Activated CD4-positive, alpha-beta memory T cell treated with anti-CD3 and anti-CD28 coated beads for 36 hours (primary cell): Measurements from ENCODE around the gene HERC3. TPM values are rescaled to one million over a fixed set of nuclear protein-coding genes. Genes with fewer than 3 reads are reported as not detected.
"Not testable (repeated sequence)": the region's sequence is repeated elsewhere in the genome, so short reads cannot be mapped to it uniquely, and the experiment has no call there.

ENCODE experiments used
- CTCF ChIA-PET: fragments of 350-600 bp; sonication (Branson Sonifier 250); formaldehyde crosslinking; loops from one replicate; lab custom pipeline; 2021; ENCODE audit warnings: antibody characterized with exemption, inconsistent platforms; lab: Charles Lee
- POLR2A ChIA-PET: fragments of 350-600 bp; sonication (Branson Sonifier 250); formaldehyde crosslinking; loops from one replicate; lab custom pipeline; 2021; ENCODE audit warnings: antibody characterized with exemption; lab: Charles Lee
- DNase-seq: peaks from one replicate; pipeline ENCODE4 v3.0.0-alpha.2; 2020
- H3K27ac Mint-ChIP-seq: one replicate; pipeline ENCODE4 v1.8.0; 2021; ENCODE audit warnings: mixed read lengths
- H3K27me3 Mint-ChIP-seq: one replicate; pipeline ENCODE4 v1.8.0; 2021; ENCODE audit warnings: mixed read lengths
- H3K36me3 Mint-ChIP-seq: one replicate; pipeline ENCODE4 v1.8.0; 2021; ENCODE audit warnings: mixed read lengths
- H3K4me1 Mint-ChIP-seq: one replicate; pipeline ENCODE4 v1.8.0; 2021; ENCODE audit warnings: low read depth, mixed read lengths
- H3K4me3 Mint-ChIP-seq: one replicate; pipeline ENCODE4 v1.8.0; 2021; ENCODE audit warnings: mild to moderate bottlenecking, mixed read lengths
- H3K9me3 Mint-ChIP-seq: one replicate; pipeline ENCODE4 v1.8.0; 2021; ENCODE audit warnings: mixed read lengths
- intact Hi-C: fragments of 100-400 bp; cut with micrococcal nuclease; formaldehyde crosslinking; loops from one replicate; pipeline ENCODE4 v1.15.1; 2023
- total RNA-seq, 2 experiments: library from RNA; stranded (reverse); gene quantifications; one replicate each; pipeline ENCODE4 v1.2.3, GENCODE V29; 2021

Gene HERC3
- total RNA-seq, 2 experiments from 2014 or later, result 29.0 to 30.2 TPM

DNA sequence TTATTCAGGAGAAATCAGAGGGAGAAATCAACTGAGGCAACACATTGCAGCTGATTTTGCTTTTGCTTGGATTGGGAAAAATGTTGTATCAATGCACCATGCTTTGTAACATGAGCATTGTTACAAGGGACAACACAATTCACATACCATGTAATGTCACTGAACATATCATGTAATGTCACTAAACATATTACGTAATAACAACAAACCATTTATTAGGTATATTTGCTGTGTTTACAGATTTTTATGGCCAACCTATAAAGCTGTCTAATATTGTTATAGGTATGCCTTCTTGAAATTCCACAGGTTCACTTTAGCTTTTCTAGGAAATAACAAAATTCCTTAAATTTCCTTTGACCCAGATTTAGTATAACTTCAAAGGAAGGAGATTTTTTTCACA is 5.0 kb upstream of the HERC3 start:
- Mint-ChIP-seq H3K36me3 (no peaks in the 10 kb centered on the region), H3K4me3 (no peak overlapping the region), H3K4me1 (peaks cover 9% of the 10 kb centered on the region), H3K27ac (no peak overlapping the region), H3K27me3 (peaks cover 4% of the 10 kb centered on the region), H3K9me3 (no peaks in the 10 kb centered on the region)
- POLR2A ChIA-PET, result no interaction called here
- DNase-seq, result no peak
- CTCF ChIA-PET, result no interaction called here
- intact Hi-C loops, result no loop called here

DNA sequence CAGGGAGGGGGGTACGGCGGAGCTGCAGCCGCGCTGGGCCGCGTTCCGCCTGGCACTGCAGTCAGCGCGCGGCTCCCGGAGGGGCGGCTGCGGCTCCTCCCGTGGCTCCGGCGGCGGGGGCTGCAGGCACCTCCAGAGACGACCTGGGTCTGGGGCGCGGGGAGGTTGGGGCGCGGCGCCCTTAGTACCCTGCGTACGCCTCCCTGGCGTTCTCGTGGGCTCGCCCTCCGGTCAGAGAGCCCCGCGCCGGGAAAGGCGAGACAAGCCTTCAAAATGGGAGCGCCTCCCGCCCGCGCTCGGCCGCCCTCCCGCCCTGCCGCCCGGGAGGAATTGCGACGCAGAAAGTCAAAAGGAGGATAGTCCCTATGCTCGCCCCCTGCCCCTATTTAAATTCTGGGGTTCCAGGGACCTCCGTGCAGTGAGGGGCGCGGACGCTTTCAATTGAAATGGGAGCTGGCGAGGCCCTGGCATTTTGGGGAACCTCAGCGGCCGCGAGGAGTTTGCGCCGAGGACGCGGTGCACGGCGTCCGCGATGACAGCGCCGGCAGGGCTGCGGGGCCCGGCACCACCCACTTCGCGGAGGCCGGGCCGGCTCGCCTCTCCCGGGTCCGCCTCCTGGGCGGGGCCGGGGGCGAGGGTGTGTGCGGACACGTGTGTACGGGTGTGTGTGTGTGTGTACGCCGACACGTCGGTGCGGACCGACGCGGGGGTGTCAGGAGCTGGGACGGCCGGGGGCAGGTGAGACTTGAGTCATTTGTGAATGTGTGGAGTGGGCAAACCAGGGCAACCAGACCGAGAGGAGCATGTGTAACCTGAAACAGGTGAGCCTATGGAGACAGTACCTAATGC is 544 bp downstream of the HERC3 start:
- intact Hi-C loops, result loop anchor here (1.0 to 10.0 kb wide), 12 partner anchors 19 to 702 kb away; partner anchors contain the start of genes HERC5, NAP1L5, PPM1K and PYURF
- Mint-ChIP-seq H3K27ac (peak overlapping the region; percentile 85), H3K36me3 (peaks cover 6% of the 10 kb centered on the region), H3K4me3 (peak overlapping the region; percentile 95), H3K27me3 (peaks cover 4% of the 10 kb centered on the region), H3K9me3 (no peaks in the 10 kb centered on the region), H3K4me1 (peaks cover 48% of the 10 kb centered on the region)
- CTCF ChIA-PET, result interaction anchor here (0.6 to 1.9 kb wide), 11 partner anchors 18 to 584 kb away, joined by 3 to 8 read pairs (median 3); partner anchors contain the start of gene PYURF
- POLR2A ChIA-PET, result interaction anchor here (0.5 to 2.7 kb wide), 8 partner anchors 9 to 136 kb away, joined by 3 to 28 read pairs (median 3); partner anchors contain the start of gene HERC5
- peak; percentile 91 for DNase-seq

DNA sequence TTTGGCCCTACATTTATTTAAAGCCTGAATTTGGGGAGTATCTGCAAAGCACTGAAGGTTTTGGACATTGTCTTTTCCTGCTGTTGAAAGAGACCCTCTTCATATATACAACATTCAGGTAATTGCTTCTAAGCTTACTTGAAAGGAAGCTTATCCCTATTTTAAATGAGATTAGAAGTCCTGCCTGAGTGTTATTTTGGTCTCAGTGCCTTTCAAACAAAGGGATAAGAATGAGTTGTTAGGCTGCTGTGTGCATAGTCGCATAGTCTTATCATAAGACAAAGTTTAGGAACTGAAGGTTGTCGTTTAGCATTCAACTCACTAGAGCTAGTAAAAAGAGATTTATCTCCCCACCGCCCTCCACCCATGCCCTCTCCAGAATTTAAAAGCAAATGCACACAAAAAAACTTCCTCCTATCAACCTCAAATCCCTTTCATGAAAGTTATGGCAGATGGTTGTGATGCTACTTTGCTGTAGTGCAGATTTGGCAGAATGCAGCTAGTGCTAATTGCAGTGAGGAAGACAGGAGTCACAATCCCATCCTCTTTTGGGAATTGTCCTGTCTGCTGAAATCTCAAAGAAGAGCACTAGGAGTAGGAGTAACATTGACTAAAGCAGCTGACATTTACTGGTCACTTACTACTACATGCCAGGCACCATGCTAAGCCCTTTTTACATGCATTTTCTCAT is 5.8 kb downstream of the HERC3 start:
- Mint-ChIP-seq H3K4me3 (no peak overlapping the region), H3K9me3 (no peaks in the 10 kb centered on the region), H3K27ac (no peak overlapping the region), H3K27me3 (no peaks in the 10 kb centered on the region), H3K36me3 (peaks cover 18% of the 10 kb centered on the region), H3K4me1 (peaks cover 71% of the 10 kb centered on the region)
- intact Hi-C loops, result loop anchor here (10.0 kb wide), 1 partner anchor 697 kb away; no protein-coding TSS in a partner anchor
- POLR2A ChIA-PET, result no interaction called here
- no peak for DNase-seq
- CTCF ChIA-PET, result interaction anchor here (1.2 to 1.9 kb wide), 4 partner anchors 9 to 61 kb away, joined by 3 to 7 read pairs (median 6); no protein-coding TSS in a partner anchor

DNA sequence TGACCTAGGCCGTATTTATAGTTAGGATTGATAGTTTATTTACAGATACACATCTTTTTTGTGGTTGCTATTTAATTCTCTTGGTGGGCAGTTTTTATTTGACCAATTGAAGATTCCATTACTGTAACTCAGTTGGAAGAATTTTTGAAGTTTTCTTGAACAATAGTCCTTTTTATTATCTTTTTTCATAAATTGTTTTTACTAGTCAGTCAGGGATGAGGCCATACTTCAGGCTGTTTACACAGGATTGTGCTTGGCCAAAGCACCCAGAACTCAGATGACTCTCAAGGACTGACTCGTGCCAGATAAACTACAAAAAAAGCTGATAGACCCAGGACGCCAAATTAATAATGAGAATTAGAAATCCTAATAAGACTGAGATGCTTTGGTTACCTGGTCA is 7.0 kb downstream of the HERC3 start:
- intact Hi-C loops, result loop anchor here (10.0 kb wide), 1 partner anchor 696 kb away; no protein-coding TSS in a partner anchor
- H3K4me3 Mint-ChIP-seq, result no peak overlapping the region
- ChIA-PET POLR2A (no interaction called here), CTCF (interaction anchor here (1.1 to 1.9 kb wide), 4 partner anchors 8 to 60 kb away, joined by 3 to 7 read pairs (median 4); no protein-coding TSS in a partner anchor)
- H3K27me3 Mint-ChIP-seq, result no peaks in the 10 kb centered on the region
- peaks cover 64% of the 10 kb centered on the region for H3K4me1 Mint-ChIP-seq
- H3K36me3 Mint-ChIP-seq, result peaks cover 19% of the 10 kb centered on the region
- H3K27ac Mint-ChIP-seq, result no peak overlapping the region
- no peaks in the 10 kb centered on the region for H3K9me3 Mint-ChIP-seq
- DNase-seq, result no peak

DNA sequence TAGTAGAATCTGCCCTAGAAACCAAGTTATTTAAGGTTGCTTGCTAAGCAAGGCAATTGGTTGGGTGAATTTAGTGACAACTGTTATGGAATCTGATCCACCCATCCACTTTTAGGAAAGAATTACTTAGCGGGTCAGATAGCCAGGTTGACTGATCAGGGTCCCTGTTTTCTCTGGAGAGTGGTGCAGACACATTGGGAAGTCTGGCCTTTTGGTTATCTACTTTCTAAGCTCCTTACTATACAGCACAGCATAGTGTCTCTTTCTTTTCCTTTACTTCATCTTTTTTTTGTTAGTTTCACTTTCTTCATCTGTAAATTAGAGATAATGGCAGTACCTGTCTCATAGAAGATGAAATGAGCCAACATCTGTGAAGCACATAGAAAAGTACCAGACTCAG is 7.4 kb downstream of the HERC3 start:
- intact Hi-C loops, result loop anchor here (10.0 kb wide), 1 partner anchor 695 kb away; no protein-coding TSS in a partner anchor
- DNase-seq, result no peak
- H3K36me3 Mint-ChIP-seq, result peaks cover 21% of the 10 kb centered on the region
- H3K4me1 Mint-ChIP-seq, result peaks cover 64% of the 10 kb centered on the region
- H3K4me3 Mint-ChIP-seq, result peak overlapping the region; percentile 2
- no peaks in the 10 kb centered on the region for H3K27me3 Mint-ChIP-seq
- H3K27ac Mint-ChIP-seq, result no peak overlapping the region
- ChIA-PET POLR2A (no interaction called here), CTCF (interaction anchor here (1.1 kb wide), 2 partner anchors 60 kb away, joined by 3 to 4 read pairs; no protein-coding TSS in a partner anchor)
- H3K9me3 Mint-ChIP-seq, result no peaks in the 10 kb centered on the region

DNA sequence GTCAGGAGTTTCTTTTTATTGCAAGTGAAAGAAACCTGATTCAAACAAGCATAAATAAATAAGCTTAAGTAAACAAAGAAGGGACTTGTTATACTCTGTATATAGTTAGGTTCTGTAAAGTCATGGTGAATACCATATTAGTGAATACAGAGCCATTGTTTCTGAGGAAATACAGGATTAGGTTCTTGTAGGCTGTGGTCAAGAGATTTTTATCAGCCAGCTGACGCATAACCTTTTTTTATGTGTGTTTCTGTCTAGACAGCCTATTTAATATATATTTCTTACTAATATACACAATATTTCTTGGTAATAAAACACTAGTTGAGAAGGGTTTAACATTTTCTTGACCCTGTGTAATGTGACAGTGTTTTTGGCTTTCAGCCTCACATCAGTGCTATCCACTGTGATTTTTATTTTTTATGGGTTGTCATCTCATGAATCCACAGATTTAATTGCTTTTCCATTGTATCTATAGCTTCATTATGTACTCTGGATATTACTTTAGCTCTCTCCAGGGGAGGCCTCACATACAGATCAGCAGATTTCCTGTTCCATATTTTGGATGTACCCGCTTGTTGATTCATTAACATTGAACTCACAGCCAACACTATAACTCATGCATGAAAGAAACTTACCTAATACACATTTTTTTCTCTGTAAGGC is 8.0 kb downstream of the HERC3 start:
- Mint-ChIP-seq H3K27me3 (no peaks in the 10 kb centered on the region), H3K27ac (no peak overlapping the region), H3K36me3 (peaks cover 24% of the 10 kb centered on the region), H3K4me3 (no peak overlapping the region), H3K9me3 (no peaks in the 10 kb centered on the region), H3K4me1 (peaks cover 66% of the 10 kb centered on the region)
- DNase-seq, result no peak
- POLR2A ChIA-PET, result no interaction called here
- intact Hi-C loops, result no loop called here
- CTCF ChIA-PET, result interaction anchor here (1.1 kb wide), 2 partner anchors 59 to 61 kb away, joined by 3 to 4 read pairs; no protein-coding TSS in a partner anchor

DNA sequence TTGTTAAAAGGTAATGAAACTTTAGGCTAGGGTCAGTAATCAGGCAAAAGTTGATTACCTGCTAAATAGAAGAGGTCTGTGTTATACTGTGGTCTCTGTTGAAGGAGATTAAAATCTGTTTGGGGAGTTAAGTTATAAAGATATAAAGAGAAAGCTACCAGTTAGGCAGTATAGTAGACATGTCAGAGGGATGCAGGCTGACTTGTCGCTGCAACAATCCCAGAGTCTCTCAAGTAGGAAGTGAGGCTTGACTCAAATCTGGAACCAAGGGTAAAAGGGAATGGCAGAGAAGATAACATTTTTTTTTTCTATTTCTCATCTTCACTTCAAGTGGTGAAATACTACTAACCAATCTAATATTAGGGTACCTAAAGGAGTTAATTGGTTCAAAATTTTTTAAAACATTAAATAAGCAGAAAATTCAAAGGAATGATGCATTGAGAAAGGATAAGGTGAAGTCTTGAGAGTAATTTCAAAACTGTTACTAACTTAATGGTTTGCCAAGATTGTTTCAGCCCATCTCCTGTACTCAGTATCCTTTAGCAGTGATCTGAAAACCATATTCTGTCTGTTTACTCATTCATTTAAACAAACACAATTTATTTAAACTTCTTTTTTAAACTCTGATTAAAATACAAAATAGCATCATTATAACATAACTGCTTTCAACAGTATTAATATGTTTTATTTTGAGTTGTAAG is 12.8 kb downstream of the HERC3 start:
- DNase-seq, result no peak
- H3K4me3 Mint-ChIP-seq, result no peak overlapping the region
- H3K36me3 Mint-ChIP-seq, result peaks cover 42% of the 10 kb centered on the region
- peaks cover 2% of the 10 kb centered on the region for H3K9me3 Mint-ChIP-seq
- H3K27ac Mint-ChIP-seq, result no peak overlapping the region
- H3K4me1 Mint-ChIP-seq, result peaks cover 51% of the 10 kb centered on the region
- no peaks in the 10 kb centered on the region for H3K27me3 Mint-ChIP-seq
- CTCF ChIA-PET, result no interaction called here
- intact Hi-C loops, result no loop called here
- POLR2A ChIA-PET, result no interaction called here

DNA sequence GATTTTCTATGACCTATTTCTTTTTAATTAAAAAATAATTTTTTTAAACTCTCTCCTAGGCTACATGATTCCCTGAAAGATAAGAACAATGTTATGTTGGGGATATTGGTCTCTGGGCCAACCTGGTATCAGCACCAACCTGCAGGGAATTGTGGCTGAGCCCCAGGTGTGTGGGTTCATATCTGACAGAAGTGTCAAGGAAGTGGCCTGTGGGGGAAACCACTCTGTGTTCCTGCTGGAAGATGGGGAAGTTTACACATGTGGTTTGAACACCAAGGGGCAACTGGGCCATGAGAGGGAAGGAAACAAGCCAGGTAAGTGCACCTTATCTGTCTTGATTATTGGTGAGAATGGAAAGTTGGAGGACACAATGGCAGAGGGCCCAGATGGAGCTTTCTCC is 13.5 kb downstream of the HERC3 start:
- Mint-ChIP-seq H3K9me3 (peaks cover 2% of the 10 kb centered on the region), H3K4me1 (peaks cover 52% of the 10 kb centered on the region), H3K27me3 (no peaks in the 10 kb centered on the region), H3K27ac (no peak overlapping the region), H3K4me3 (no peak overlapping the region), H3K36me3 (peaks cover 45% of the 10 kb centered on the region)
- POLR2A ChIA-PET, result no interaction called here
- CTCF ChIA-PET, result no interaction called here
- intact Hi-C loops, result no loop called here
- DNase-seq, result no peak

DNA sequence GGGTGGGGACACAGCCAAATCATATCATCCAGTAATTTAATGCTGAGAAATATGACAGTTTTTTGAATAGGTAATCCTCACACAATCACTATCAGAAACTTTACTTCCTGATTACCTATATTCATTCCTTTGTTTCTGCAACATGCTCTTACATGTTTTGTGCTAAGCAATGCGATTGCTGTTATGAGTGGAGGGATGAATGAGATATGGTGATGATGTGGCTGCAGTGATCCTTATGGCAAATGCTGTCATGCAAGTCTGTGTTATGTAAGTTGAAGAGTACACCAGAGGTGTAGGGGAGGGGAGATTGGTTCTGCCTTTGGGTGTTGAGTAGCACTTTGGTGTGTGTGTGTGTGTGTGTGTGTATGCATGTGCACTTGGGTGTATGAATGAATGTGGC is 14.6 kb downstream of the HERC3 start:
- Mint-ChIP-seq H3K4me1 (peaks cover 55% of the 10 kb centered on the region), H3K9me3 (peaks cover 2% of the 10 kb centered on the region), H3K36me3 (peaks cover 47% of the 10 kb centered on the region), H3K4me3 (no peak overlapping the region), H3K27ac (no peak overlapping the region), H3K27me3 (no peaks in the 10 kb centered on the region)
- ChIA-PET CTCF (interaction anchor here (1.3 kb wide), 1 partner anchor 8 kb away, joined by 4 read pairs; no protein-coding TSS in a partner anchor), POLR2A (interaction anchor here (1.2 kb wide), 1 partner anchor 14 kb away, joined by 3 read pairs; no protein-coding TSS in a partner anchor)
- intact Hi-C loops, result no loop called here
- no peak for DNase-seq

DNA sequence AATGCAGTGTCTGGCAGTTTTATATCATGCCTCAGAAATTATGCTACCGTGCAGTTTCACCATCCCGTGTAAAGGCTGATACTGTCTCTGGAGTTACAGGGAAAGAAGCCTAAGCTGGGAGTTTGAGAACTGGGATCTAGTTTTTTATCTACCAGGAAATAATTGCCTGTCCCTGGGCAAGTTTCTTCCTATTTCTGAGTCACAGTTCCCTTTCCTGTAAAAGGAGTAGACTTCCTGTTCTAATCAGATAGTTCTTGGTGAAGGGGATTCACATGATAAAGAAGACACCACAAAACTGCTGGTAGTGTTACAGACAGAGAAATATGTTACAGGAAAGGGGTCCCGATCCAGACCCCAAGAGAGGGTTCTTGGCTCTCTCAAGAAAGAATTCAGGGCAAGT is 17.1 kb downstream of the HERC3 start:
- DNase-seq, result no peak
- peaks cover 45% of the 10 kb centered on the region for H3K36me3 Mint-ChIP-seq
- H3K9me3 Mint-ChIP-seq, result peaks cover 2% of the 10 kb centered on the region
- H3K27ac Mint-ChIP-seq, result peak overlapping the region; percentile 71
- POLR2A ChIA-PET, result no interaction called here
- H3K4me1 Mint-ChIP-seq, result peaks cover 75% of the 10 kb centered on the region
- no peaks in the 10 kb centered on the region for H3K27me3 Mint-ChIP-seq
- intact Hi-C loops, result no loop called here
- H3K4me3 Mint-ChIP-seq, result no peak overlapping the region
- CTCF ChIA-PET, result no interaction called here

DNA sequence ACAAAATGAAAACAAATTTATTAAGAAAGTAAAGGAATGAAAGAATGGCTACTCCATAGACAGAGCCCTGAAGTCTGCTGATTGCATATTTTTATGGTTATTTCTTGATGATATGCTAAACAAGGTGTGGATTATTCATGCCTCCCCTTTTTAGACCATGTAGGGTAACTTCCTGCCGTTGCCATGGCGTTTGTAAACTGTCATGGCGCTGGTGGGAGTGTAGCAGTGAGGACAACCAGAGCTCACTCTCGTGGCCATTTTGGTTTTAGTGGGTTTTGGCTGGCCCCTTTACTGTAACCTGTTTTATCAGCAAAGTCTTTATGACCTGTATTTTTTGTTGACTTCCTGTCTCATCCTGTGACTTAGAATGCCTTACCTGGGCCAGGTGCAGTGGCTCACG is 17.5 kb downstream of the HERC3 start:
- H3K36me3 Mint-ChIP-seq, result peaks cover 43% of the 10 kb centered on the region

More for the DNA sequence above, 17.5 kb downstream of the HERC3 start:
- intact Hi-C loops, result loop anchor here (5.0 kb wide), 2 partner anchors 38 to 193 kb away; no protein-coding TSS in a partner anchor
- CTCF ChIA-PET, H3K9me3 Mint-ChIP-seq, H3K27me3 Mint-ChIP-seq, POLR2A ChIA-PET, H3K4me3 Mint-ChIP-seq: not testable (repeated sequence)
- peak; percentile 49 for DNase-seq
- H3K27ac Mint-ChIP-seq, result peak overlapping the region; percentile 71
- peaks cover 75% of the 10 kb centered on the region for H3K4me1 Mint-ChIP-seq
